Panc1 (cell line): Measurements from ENCODE around the gene KIAA2012. TPM values are rescaled to one million over a fixed set of nuclear protein-coding genes. Genes with fewer than 3 reads are reported as not detected.
A peak's percentile ranks its signal among the peaks of the same experiment; 100 is the strongest.
"Not testable (repeated sequence)": the region's sequence is repeated elsewhere in the genome, so short reads cannot be mapped to it uniquely, and the experiment has no call there.

Source experiments
- ATAC-seq: fragments of 200-7000 bp; cut with Tn5 transposase; 2 replicates; pipeline ENCODE4 v1.9.1; 2020; ENCODE audit warnings: mild to moderate bottlenecking, moderate library complexity
- BruUV-seq: library from RNA; stranded (reverse); fragments of 400-500 nt; replicated peaks from 2 replicates; lab custom pipeline; 2021; lab: Mats Ljungman, UMichigan
- CTCF ChIA-PET: fragments of 300-600 bp; sonication (Branson Sonifier 250); formaldehyde crosslinking; loops from one replicate; lab custom pipeline; 2022; ENCODE audit warnings: antibody characterized with exemption; lab: Charles Lee
- POLR2A ChIA-PET: fragments of 300-600 bp; sonication (Branson Sonifier 250); formaldehyde crosslinking; loops from one replicate; lab custom pipeline; 2022; ENCODE audit warnings: antibody characterized with exemption; lab: Charles Lee
- DNase-seq: peaks from one replicate; pipeline ENCODE4 v3.0.0-alpha.2; 2010; ENCODE audit warnings: low read depth, low spot score
- H3K27ac ChIP-seq: 2 replicates; pipeline ENCODE4 v1.5.1; 2011; ENCODE audit warnings: mild to moderate bottlenecking, low read length, inconsistent platforms
- H3K27me3 ChIP-seq: fragments of 200-500 bp; sonication (Bioruptor generic); 2 replicates; pipeline ENCODE4 v1.6.0; 2014; ENCODE audit warnings: low read length, inconsistent platforms; ENCODE audit not compliant: control insufficient read depth, insufficient read depth
- H3K36me3 ChIP-seq: fragments of 200-500 bp; sonication (Bioruptor generic); 2 replicates; pipeline ENCODE4 v1.5.1; 2014; ENCODE audit warnings: inconsistent platforms, mild to moderate bottlenecking, low read length, moderate library complexity; ENCODE audit not compliant: control insufficient read depth, insufficient read depth
- H3K4me1 ChIP-seq: 2 replicates; pipeline ENCODE4 v1.5.1; 2011; ENCODE audit warnings: inconsistent platforms, mild to moderate bottlenecking, low read length, moderate library complexity; ENCODE audit not compliant: control insufficient read depth, insufficient read depth
- H3K4me3 ChIP-seq, 2 experiments: 2 replicates each; pipeline ENCODE4 v1.5.1; 2011 to 2012; ENCODE audit warnings: low read depth in 2 of 2, low read length in 2 of 2, mild to moderate bottlenecking in 2 of 2, inconsistent platforms in 1 of 2, moderate library complexity in 1 of 2
- H3K9me3 ChIP-seq: fragments of 200-500 bp; sonication (Bioruptor generic); 2 replicates; pipeline ENCODE4 v1.5.1; 2014; ENCODE audit warnings: low read depth, mild to moderate bottlenecking, inconsistent platforms, low read length, moderate library complexity; ENCODE audit not compliant: control insufficient read depth, insufficient read depth
- CTCF ChIP-seq: fragments of 450-650 bp; IDR thresholded peaks from 2 replicates; pipeline ENCODE4 v1.5.1; 2017; ENCODE audit warnings: mild to moderate bottlenecking
- POLR2AphosphoS5 ChIP-seq: IDR thresholded peaks from 2 replicates; pipeline ENCODE4 v1.6.1; 2012; ENCODE audit warnings: mild to moderate bottlenecking, low read depth, low read length, moderate library complexity
- REST ChIP-seq, 2 experiments: IDR thresholded peaks; 2 replicates each; pipeline ENCODE4 v1.6.1; 2011 to 2012; ENCODE audit warnings: low read depth in 2 of 2, control low read depth in 1 of 2, low read length in 1 of 2, mild to moderate bottlenecking in 1 of 2, moderate library complexity in 1 of 2; ENCODE audit not compliant: insufficient read depth in 1 of 2
- SIN3A ChIP-seq: IDR thresholded peaks from 2 replicates; pipeline ENCODE4 v1.6.1; 2012; ENCODE audit warnings: low read depth, mild to moderate bottlenecking, low read length, moderate library complexity, borderline replicate concordance; ENCODE audit not compliant: insufficient read depth
- TCF7L2 ChIP-seq: IDR thresholded peaks from 2 replicates; pipeline ENCODE4 v1.6.1; 2011; ENCODE audit warnings: mild to moderate bottlenecking, low read depth, low read length, inconsistent platforms
- in situ Hi-C: cut with HindIII; loops from 2 replicates; pipeline ENCODE4 v1.10.0; 2016; ENCODE audit warnings: low sequenced_read_pairs, low pct_unique_long_range_greater_than_20kb
- intact Hi-C: fragments of 100-400 bp; cut with micrococcal nuclease; formaldehyde crosslinking; loops from one replicate; pipeline ENCODE4 v1.10.0; 2022; ENCODE audit not compliant: unreplicated experiment
- total RNA-seq: library from RNA; stranded (reverse); gene quantifications from one replicate; pipeline ENCODE4 v1.2.1, GENCODE V29; 2021; ENCODE audit not compliant: unreplicated experiment

Gene KIAA2012
- total RNA-seq, 1 experiment from 2014 or later = not detected

- H3K4me1 ChIP-seq = peaks cover 4% of the 10 kb centered on the region; the same call in 1 of the 2 replicates
- BruUV-seq = TSS peak; percentile 92
Measured at GRCh38 chr2:202238234-202239197, 165.5 kb downstream of the KIAA2012 start, which contains the start of gene SUMO1. TSS of gene SUMO1 (minus strand) at chr2:202238597. CDS start at chr2:202238451, 146 bp downstream.

GRCh38 chr2:202247710-202248109, 174.7 kb downstream of the KIAA2012 start:
- H3K27ac ChIP-seq, DNase-seq, H3K4me1 ChIP-seq, H3K36me3 ChIP-seq, ATAC-seq, H3K9me3 ChIP-seq, intact Hi-C loops, H3K27me3 ChIP-seq, in situ Hi-C loops, BruUV-seq, CTCF ChIA-PET, H3K4me3 ChIP-seq: not testable (repeated sequence)
- POLR2A ChIA-PET = interaction anchor here (0.5 kb wide), 1 partner anchor 19 kb away, joined by 5 read pairs; no protein-coding TSS in a partner anchor

More at GRCh38 chr2:202238234-202239197, 165.5 kb downstream of the KIAA2012 start, which contains the start of gene SUMO1:
- ChIA-PET POLR2A (no interaction called here), CTCF (interaction anchor here (0.6 kb wide), 1 partner anchor 554 kb away, joined by 3 read pairs; no protein-coding TSS in a partner anchor)
- Histone ChIP-seq H3K4me3 (peak within 1 kb of the TSS; percentile 87 to 97), H3K27me3 (no peaks in the 10 kb centered on the region), H3K36me3 (no peaks in the 10 kb centered on the region), H3K9me3 (no peaks in the 10 kb centered on the region), H3K27ac (peak within 1 kb of the TSS; percentile 88)
- DNase-seq = peak; percentile 59
- TF ChIP-seq POLR2AphosphoS5 (peak; percentile 74), TCF7L2 (no peak), REST (IDR thresholded peaks at IDR 0.05; ENCODE audit: insufficient read depth in 1 of 2, low read depth in 2 of 2, low read length in 1 of 2) (no peak), SIN3A (peak; percentile 38; the same call in 1 of the 2 replicates), CTCF (no peak)
- intact Hi-C loops = no loop called here
- in situ Hi-C loops = no loop called here
- ATAC-seq = peak; percentile 99
